Osteocyte (in vitro differentiated cells): ENCODE data around the gene DPF3. TPM values are rescaled to one million over a fixed set of nuclear protein-coding genes. Genes with fewer than 3 reads are reported as not detected.

Experiments
- DNase-seq: peaks from one replicate; pipeline ENCODE4 v3.0.0; 2021; ENCODE audit warnings: mixed read lengths; ENCODE audit not compliant: unreplicated experiment; ENCODE audit errors: extremely low spot score
- H3K27ac Mint-ChIP-seq: one replicate; pipeline ENCODE4 v1.8.0; 2021; ENCODE audit warnings: mild to moderate bottlenecking, mixed read lengths; ENCODE audit not compliant: unreplicated experiment
- H3K27me3 Mint-ChIP-seq: one replicate; pipeline ENCODE4 v1.8.0; 2021; ENCODE audit warnings: mixed read lengths; ENCODE audit not compliant: unreplicated experiment
- H3K36me3 Mint-ChIP-seq: one replicate; pipeline ENCODE4 v1.8.0; 2021; ENCODE audit warnings: mixed read lengths; ENCODE audit not compliant: unreplicated experiment
- H3K4me1 Mint-ChIP-seq: one replicate; pipeline ENCODE4 v1.8.0; 2021; ENCODE audit warnings: mixed read lengths; ENCODE audit not compliant: unreplicated experiment
- H3K4me3 Mint-ChIP-seq: one replicate; pipeline ENCODE4 v1.8.0; 2021; ENCODE audit warnings: mild to moderate bottlenecking, moderate library complexity, mixed read lengths; ENCODE audit not compliant: unreplicated experiment
- H3K9me3 Mint-ChIP-seq: one replicate; pipeline ENCODE4 v1.8.0; 2021; ENCODE audit warnings: mixed read lengths; ENCODE audit not compliant: unreplicated experiment
- CTCF ChIP-seq: fragments of 200-600 bp; sonication (generic); IDR thresholded peaks from 2 replicates; pipeline ENCODE4 v1.5.0; 2021; ENCODE audit warnings: antibody characterized with exemption, mild to moderate bottlenecking, moderate library complexity
- total RNA-seq: library from RNA; stranded (reverse); gene quantifications from 2 replicates; pipeline ENCODE4 v1.2.1, GENCODE V29; 2021

The DPF3 gene
- total RNA-seq, 1 donor from 2014 or later: 5.8 TPM

DNA sequence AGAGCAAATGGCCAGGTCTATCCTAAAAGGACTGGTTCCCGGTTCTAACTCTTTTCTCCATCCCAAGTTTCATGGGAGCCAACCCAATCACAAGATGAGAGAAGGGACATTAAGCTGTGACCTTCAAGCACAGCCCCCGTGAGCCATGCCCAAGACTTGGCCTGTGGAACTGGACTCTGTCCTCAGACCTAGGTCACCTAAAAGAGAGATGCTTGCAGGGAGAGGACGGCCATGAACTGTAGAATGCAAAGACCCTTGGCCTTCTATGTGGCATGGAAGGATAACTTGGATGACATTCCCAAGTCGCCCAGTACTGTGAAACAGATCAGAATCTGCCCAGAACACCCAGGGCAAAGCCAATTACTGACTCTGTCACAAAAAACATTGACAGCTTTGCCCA, 263.5 kb downstream of the DPF3 start:
- Mint-ChIP-seq H3K4me3 (no peak overlapping the region), H3K4me1 (no peaks in the 10 kb centered on the region), H3K9me3 (peaks cover 8% of the 10 kb centered on the region), H3K27me3 (no peaks in the 10 kb centered on the region), H3K36me3 (no peaks in the 10 kb centered on the region), H3K27ac (no peak overlapping the region)
- DNase-seq: peak; percentile 49
- TF ChIP-seq CTCF: no peak

GRCh38 chr14:72629534-72629933, 264.4 kb downstream of the DPF3 start:
- Mint-ChIP-seq H3K27me3 (no peaks in the 10 kb centered on the region), H3K4me1 (no peaks in the 10 kb centered on the region), H3K4me3 (no peak overlapping the region), H3K9me3 (peaks cover 8% of the 10 kb centered on the region), H3K27ac (no peak overlapping the region), H3K36me3 (no peaks in the 10 kb centered on the region)
- no peak for TF ChIP-seq CTCF
- peak; percentile 53 for DNase-seq

GRCh38 chr14:72625689-72626088, 268.2 kb downstream of the DPF3 start:
- peaks cover 21% of the 10 kb centered on the region for H3K9me3 Mint-ChIP-seq
- H3K27ac Mint-ChIP-seq: no peak overlapping the region
- no peak overlapping the region for H3K4me3 Mint-ChIP-seq
- H3K27me3 Mint-ChIP-seq: no peaks in the 10 kb centered on the region
- DNase-seq: no peak
- H3K4me1 Mint-ChIP-seq: no peaks in the 10 kb centered on the region
- H3K36me3 Mint-ChIP-seq: no peaks in the 10 kb centered on the region
- TF ChIP-seq CTCF: no peak

- no peaks in the 10 kb centered on the region for H3K36me3 Mint-ChIP-seq
- no peak overlapping the region for H3K27ac Mint-ChIP-seq
- DNase-seq: peak; percentile 53
- H3K4me3 Mint-ChIP-seq: no peak overlapping the region
- TF ChIP-seq CTCF: no peak
- no peaks in the 10 kb centered on the region for H3K27me3 Mint-ChIP-seq
- H3K9me3 Mint-ChIP-seq: peaks cover 13% of the 10 kb centered on the region
- peaks cover 28% of the 10 kb centered on the region for H3K4me1 Mint-ChIP-seq
Measured at GRCh38 chr14:72621387-72622065, 272.4 kb downstream of the DPF3 start.

- H3K9me3 Mint-ChIP-seq: peaks cover 13% of the 10 kb centered on the region
Measured at GRCh38 chr14:72619881-72620280, 274.0 kb downstream of the DPF3 start.

More at GRCh38 chr14:72619881-72620280, 274.0 kb downstream of the DPF3 start:
- Mint-ChIP-seq H3K4me1 (peaks cover 44% of the 10 kb centered on the region), H3K27me3 (no peaks in the 10 kb centered on the region), H3K4me3 (no peak overlapping the region), H3K27ac (no peak overlapping the region), H3K36me3 (no peaks in the 10 kb centered on the region)
- peak; percentile 40 for DNase-seq
- no peak for TF ChIP-seq CTCF
